Measurements from ENCODE around the gene CORO2B.

CORO2B gene

GRCh38 chr15:68576235-68576892 lies 2.4 kb upstream of the CORO2B start:
- H2AFZ ChIP-seq (ENCODE audit: low read length) = no peak overlapping the region
- no peaks in the 10 kb centered on the region for H4K20me1 ChIP-seq (ENCODE audit: insufficient read depth, low read length)
- no peak overlapping the region for H3K4me2 ChIP-seq (ENCODE audit: low read depth, low read length)
- H3K9me2 ChIP-seq (replicated peaks; ENCODE audit: insufficient read depth, low read length) = no peaks in the 10 kb centered on the region
- no peaks in the 10 kb centered on the region for H3K79me2 ChIP-seq (ENCODE audit: low read length)
- no peak overlapping the region for H3K9ac ChIP-seq (ENCODE audit: low read length)
- no peak overlapping the region for H3K4me3 ChIP-seq (ENCODE audit: low read length)
- DNase-seq = no peak
- peaks cover 13% of the 10 kb centered on the region for H3K27me3 ChIP-seq (replicated peaks; ENCODE audit: insufficient read depth, low read length)
- no peak overlapping the region for H3K27ac ChIP-seq (ENCODE audit: low read length)
- no peaks in the 10 kb centered on the region for H3K9me3 ChIP-seq (replicated peaks; ENCODE audit: insufficient read depth, low read length)
- H3K36me3 ChIP-seq (replicated peaks; ENCODE audit: insufficient read depth, low read length) = no peaks in the 10 kb centered on the region
- H3K4me1 ChIP-seq (ENCODE audit: low read length) = no peaks in the 10 kb centered on the region; the same call in 1 of the 2 replicates
- TF ChIP-seq EZH2phosphoT487 (IDR thresholded peaks at IDR 0.05; ENCODE audit: low read length) (no peak), CTCF (IDR thresholded peaks at IDR 0.05; ENCODE audit: low read length) (no peak), EZH2 (optimal IDR thresholded peaks at IDR 0.05; ENCODE audit: low read depth, low read length) (no peak)
- no peaks in the 10 kb centered on the region for H3F3A ChIP-seq (ENCODE audit: insufficient read depth, low read length)

- Histone ChIP-seq H2AFZ (ENCODE audit: low read length) (peak overlapping the region; percentile 23; the same call in 1 of the 2 replicates), H3K27me3 (replicated peaks; ENCODE audit: insufficient read depth, low read length) (peaks cover 13% of the 10 kb centered on the region), H3K4me3 (ENCODE audit: low read length) (peak overlapping the region; percentile 43; the same call in 1 of the 2 replicates)
Observed at GRCh38 chr15:68578175-68578979, 416 bp upstream of the CORO2B start.

More at GRCh38 chr15:68578175-68578979, 416 bp upstream of the CORO2B start:
- TF ChIP-seq EZH2 (optimal IDR thresholded peaks at IDR 0.05; ENCODE audit: low read depth, low read length) (no peak), EZH2phosphoT487 (IDR thresholded peaks at IDR 0.05; ENCODE audit: low read length) (no peak), CTCF (IDR thresholded peaks at IDR 0.05; ENCODE audit: low read length) (no peak)
- no peaks in the 10 kb centered on the region; the same call in 1 of the 2 replicates for H3K4me1 ChIP-seq (ENCODE audit: low read length)
- no peaks in the 10 kb centered on the region for H4K20me1 ChIP-seq (ENCODE audit: insufficient read depth, low read length)
- no peak overlapping the region for H3K9ac ChIP-seq (ENCODE audit: low read length)
- H3K27ac ChIP-seq (ENCODE audit: low read length) = no peak overlapping the region
- DNase-seq = no peak
- no peaks in the 10 kb centered on the region for H3K9me3 ChIP-seq (replicated peaks; ENCODE audit: insufficient read depth, low read length)
- H3K4me2 ChIP-seq (ENCODE audit: low read depth, low read length) = peak overlapping the region; percentile 63
- H3F3A ChIP-seq (ENCODE audit: insufficient read depth, low read length) = no peaks in the 10 kb centered on the region
- H3K9me2 ChIP-seq (replicated peaks; ENCODE audit: insufficient read depth, low read length) = no peaks in the 10 kb centered on the region
- no peaks in the 10 kb centered on the region for H3K36me3 ChIP-seq (replicated peaks; ENCODE audit: insufficient read depth, low read length)
- H3K79me2 ChIP-seq (ENCODE audit: low read length) = no peaks in the 10 kb centered on the region
